ENCODE results near the gene SMARCAL1.

SMARCAL1 gene

DNA sequence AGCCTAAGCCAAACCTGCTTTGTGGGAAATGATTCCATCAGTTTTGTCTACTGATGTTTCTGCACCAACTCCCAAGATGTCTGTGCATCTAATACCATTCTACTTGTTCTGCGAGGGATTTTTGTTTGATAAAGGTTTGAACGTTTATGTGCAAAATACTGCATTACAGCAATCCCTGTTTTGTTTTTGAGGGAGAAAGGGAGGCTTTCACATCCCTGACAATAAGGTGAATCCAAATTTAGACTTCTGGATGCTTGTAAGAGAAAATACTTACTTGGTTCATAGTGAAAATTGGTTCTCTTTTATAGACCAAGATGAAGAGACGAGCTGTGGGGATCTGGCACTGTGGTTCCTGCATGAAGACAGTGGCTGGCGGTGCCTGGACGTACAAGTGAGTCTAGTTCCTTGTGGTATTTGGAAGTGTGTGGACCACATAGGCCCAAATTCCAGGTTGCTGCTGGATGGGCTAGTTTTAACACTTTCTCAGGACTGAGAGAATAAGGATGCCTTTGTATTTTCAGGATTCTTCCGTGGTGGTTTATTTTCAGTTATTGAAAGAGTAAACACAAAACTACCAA, 87.4 kb downstream of the SMARCAL1 start:
- peak overlapping the region; percentile 75 for H3K4me3 ChIP-seq (ENCODE audit: low read depth, low read length)
- TF ChIP-seq, protein P1, sequence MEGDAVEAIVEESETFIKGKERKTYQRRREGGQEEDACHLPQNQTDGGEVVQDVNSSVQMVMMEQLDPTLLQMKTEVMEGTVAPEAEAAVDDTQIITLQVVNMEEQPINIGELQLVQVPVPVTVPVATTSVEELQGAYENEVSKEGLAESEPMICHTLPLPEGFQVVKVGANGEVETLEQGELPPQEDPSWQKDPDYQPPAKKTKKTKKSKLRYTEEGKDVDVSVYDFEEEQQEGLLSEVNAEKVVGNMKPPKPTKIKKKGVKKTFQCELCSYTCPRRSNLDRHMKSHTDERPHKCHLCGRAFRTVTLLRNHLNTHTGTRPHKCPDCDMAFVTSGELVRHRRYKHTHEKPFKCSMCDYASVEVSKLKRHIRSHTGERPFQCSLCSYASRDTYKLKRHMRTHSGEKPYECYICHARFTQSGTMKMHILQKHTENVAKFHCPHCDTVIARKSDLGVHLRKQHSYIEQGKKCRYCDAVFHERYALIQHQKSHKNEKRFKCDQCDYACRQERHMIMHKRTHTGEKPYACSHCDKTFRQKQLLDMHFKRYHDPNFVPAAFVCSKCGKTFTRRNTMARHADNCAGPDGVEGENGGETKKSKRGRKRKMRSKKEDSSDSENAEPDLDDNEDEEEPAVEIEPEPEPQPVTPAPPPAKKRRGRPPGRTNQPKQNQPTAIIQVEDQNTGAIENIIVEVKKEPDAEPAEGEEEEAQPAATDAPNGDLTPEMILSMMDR (IDR thresholded peaks at IDR 0.05; ENCODE audit: borderline replicate concordance, insufficient read depth, low read depth, low read length), result no peak

DNA sequence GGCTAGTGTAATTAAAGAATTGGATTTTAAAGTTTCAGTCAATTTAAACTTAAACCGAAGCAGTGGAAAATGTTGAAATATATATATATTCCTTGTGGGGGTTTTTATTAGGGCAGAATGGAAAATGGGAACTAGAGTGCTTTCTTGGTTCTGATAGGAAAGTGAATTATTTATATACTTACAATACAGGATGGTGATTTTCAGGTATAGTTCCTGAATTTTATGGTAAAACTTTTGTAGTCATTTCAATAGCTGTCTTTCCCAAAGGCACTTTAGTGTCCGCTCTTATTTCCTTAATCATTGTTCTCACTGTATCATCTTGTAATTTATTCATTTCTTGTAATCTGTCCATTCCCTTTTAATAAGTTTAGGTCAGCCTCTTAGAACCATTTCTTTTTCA, 88.3 kb downstream of the SMARCAL1 start:
- H3K4me3 ChIP-seq (ENCODE audit: low read depth, low read length), result peak overlapping the region; percentile 75
- TF ChIP-seq, protein P1 (IDR thresholded peaks at IDR 0.05; ENCODE audit: borderline replicate concordance, insufficient read depth, low read depth, low read length), result no peak

DNA sequence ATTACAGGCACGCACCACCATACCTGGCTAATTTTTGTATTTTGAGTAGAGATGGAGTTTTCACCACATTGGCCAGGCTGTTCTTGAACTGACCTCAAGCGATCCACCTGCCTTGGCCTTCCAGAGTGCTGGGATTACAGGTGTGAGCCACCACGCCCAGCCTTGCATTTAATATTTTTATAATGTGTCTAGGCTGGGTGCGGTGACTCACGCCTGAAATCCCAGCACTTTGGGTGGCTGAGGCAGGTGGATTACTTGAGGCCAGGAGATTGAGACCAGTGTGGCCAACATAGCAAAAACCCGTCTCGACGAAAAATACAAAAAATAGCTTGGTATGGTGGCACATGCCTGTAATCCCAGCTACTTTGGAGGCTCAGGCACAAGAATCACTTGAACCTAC, 89.6 kb downstream of the SMARCAL1 start:
- H3K4me3 ChIP-seq (ENCODE audit: low read depth, low read length), result no peak overlapping the region
- TF ChIP-seq, protein P1 (IDR thresholded peaks at IDR 0.05; ENCODE audit: borderline replicate concordance, insufficient read depth, low read depth, low read length), result no peak

DNA sequence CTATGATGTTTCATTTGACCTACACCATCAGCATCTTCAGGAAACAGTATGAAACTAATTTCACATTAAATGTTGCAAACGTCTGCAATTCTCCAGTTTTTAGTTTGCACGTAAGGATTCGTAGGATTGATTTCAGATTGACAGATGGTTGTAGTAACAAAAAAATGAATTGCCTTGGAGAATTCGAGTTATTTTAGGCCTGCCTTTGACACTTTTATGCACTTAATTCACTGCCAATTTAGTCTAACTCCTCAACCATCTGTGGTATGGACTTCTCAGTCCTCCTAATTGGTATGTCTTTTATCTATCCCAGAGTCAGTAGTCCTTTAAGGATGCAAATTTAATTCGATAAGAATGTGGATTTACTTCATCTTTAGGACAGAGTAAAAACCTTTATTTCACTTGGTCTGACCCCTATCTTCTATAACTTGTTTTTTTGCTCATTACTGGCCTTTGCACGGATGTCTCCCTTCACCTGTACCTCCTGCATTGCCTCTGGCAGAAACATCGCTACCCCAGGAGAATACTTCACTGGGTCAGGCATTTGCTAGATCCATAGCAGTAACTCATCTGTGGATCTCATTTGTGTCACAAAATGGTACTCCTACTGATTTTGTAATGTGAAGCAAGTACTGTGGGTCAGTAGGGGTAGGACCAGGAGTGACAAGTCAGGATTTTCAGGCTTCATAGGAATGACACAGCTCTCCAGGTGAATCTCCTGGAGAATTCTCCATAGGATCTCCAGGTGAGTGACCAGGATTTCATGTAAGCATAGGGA, 90.3 kb downstream of the SMARCAL1 start:
- no peak overlapping the region for H3K4me3 ChIP-seq (ENCODE audit: low read depth, low read length)
- TF ChIP-seq, protein P1 (IDR thresholded peaks at IDR 0.05; ENCODE audit: borderline replicate concordance, insufficient read depth, low read depth, low read length), result no peak

DNA sequence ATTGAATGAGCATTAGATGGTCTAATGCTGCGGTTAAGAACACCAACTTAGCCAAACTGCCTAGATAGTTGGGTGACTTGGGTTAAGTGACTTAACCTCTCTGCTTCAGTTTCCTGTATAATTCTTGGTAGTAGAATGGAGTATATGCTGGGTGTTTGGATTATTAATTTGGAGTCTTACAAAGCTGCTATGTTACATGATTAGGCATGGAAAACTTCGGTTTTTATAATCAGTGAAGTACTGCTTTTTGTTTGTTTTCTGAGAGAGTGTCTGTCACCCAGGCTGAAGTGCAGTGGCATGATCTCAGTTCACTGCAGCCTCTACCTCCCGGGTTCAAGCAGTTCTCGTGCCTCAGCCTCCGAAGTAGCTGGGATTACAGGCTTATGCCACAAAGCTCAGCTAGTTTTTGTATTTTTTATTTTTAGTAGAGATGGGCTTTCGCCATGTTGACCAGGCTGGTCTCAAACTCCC, 90.9 kb downstream of the SMARCAL1 start:
- H3K4me3 ChIP-seq (ENCODE audit: low read depth, low read length), result no peak overlapping the region
- TF ChIP-seq, protein P1 (IDR thresholded peaks at IDR 0.05; ENCODE audit: borderline replicate concordance, insufficient read depth, low read depth, low read length), result no peak

- H3K4me3 ChIP-seq (ENCODE audit: low read depth, low read length), result no peak overlapping the region
Measured at GRCh38 chr2:216503697-216504375, 91.6 kb downstream of the SMARCAL1 start.

More at GRCh38 chr2:216503697-216504375, 91.6 kb downstream of the SMARCAL1 start:
- TF ChIP-seq, protein P1 (IDR thresholded peaks at IDR 0.05; ENCODE audit: borderline replicate concordance, insufficient read depth, low read depth, low read length), result no peak

Data from GM12875 (cell line).